BLaER1 treated with 17β-estradiol and CSF1 and Interleukin-3, amounts not matched to agents 10 nM and 100 nM (cell line): Measurements from ENCODE around the gene KIAA0040.

Source experiments
- H3K27ac ChIP-seq, 11 experiments: shearing (Covaris generic); formaldehyde crosslinking; 2 replicates each; pipeline ENCODE4 v1.8.1; 2022
- H3K27me3 ChIP-seq, 11 experiments: shearing (Covaris generic); formaldehyde crosslinking; 2 replicates each; pipeline ENCODE4 v1.8.1; 2022
- H3K36me3 ChIP-seq, 11 experiments: shearing (Covaris generic); formaldehyde crosslinking; 2 replicates each; pipeline ENCODE4 v1.8.1; 2022
- H3K4me1 ChIP-seq, 10 experiments: shearing (Covaris generic); formaldehyde crosslinking; 2 replicates each; pipeline ENCODE4 v1.8.1; 2022
- H3K4me2 ChIP-seq, 11 experiments: shearing (Covaris generic); formaldehyde crosslinking; 2 replicates each; pipeline ENCODE4 v1.8.1; 2022
- H3K4me3 ChIP-seq, 10 experiments: shearing (Covaris generic); formaldehyde crosslinking; 2 replicates each; pipeline ENCODE4 v1.8.1; 2022
- H3K9ac ChIP-seq, 11 experiments: shearing (Covaris generic); formaldehyde crosslinking; 2 replicates each; pipeline ENCODE4 v1.8.1; 2022
- H3K9me3 ChIP-seq, 11 experiments: shearing (Covaris generic); formaldehyde crosslinking; replicated peaks in 1 of 11; 2 replicates each; pipeline ENCODE4 v1.8.1; 2022
- H4K20me1 ChIP-seq, 11 experiments: shearing (Covaris generic); formaldehyde crosslinking; 2 replicates each; pipeline ENCODE4 v1.8.1; 2022
- Cebpa-rat ChIP-seq, 11 experiments: shearing (Covaris generic); IDR thresholded peaks; 2 replicates each; pipeline ENCODE4 v1.8.1; 2022

Gene KIAA0040

GRCh38 chr1:175207971-175208370, 15.4 kb upstream of the KIAA0040 start:
- H3K4me3 ChIP-seq, result no peak overlapping the region
- H3K27me3 ChIP-seq, result no peaks in the 10 kb centered on the region
- H3K27ac ChIP-seq, result no peak overlapping the region
- H3K36me3 ChIP-seq, result no peaks in the 10 kb centered on the region
- no peaks in the 10 kb centered on the region; a peak in 2 of 22 replicates for H3K9me3 ChIP-seq
- no peak overlapping the region for H3K9ac ChIP-seq
- peak overlapping the region in 9 of 11 experiments; percentile 39 to 95 (median 88); a peak in 18 of 22 replicates for H3K4me2 ChIP-seq
- peaks cover 13 to 68% (median 41%) of the 10 kb centered on the region in 10 experiments for H3K4me1 ChIP-seq
- TF ChIP-seq Cebpa-rat (IDR thresholded peaks at IDR 0.05), result no peak
- H4K20me1 ChIP-seq, result no peaks in the 10 kb centered on the region

GRCh38 chr1:175206687-175207086, 14.1 kb upstream of the KIAA0040 start:
- no peaks in the 10 kb centered on the region for H3K27me3 ChIP-seq
- H3K4me3 ChIP-seq, result no peak overlapping the region
- TF ChIP-seq Cebpa-rat (IDR thresholded peaks at IDR 0.05), result no peak
- no peak overlapping the region for H3K9ac ChIP-seq
- H3K36me3 ChIP-seq, result no peaks in the 10 kb centered on the region
- peak overlapping the region in 5 of 11 experiments; percentile 5 to 95 (median 21); a peak in 4 of 22 replicates for H3K4me2 ChIP-seq
- H3K4me1 ChIP-seq, result peaks cover 13 to 71% (median 43%) of the 10 kb centered on the region in 10 experiments
- H3K9me3 ChIP-seq, result no peaks in the 10 kb centered on the region; a peak in 2 of 22 replicates
- no peak overlapping the region for H3K27ac ChIP-seq
- H4K20me1 ChIP-seq, result no peaks in the 10 kb centered on the region

DNA sequence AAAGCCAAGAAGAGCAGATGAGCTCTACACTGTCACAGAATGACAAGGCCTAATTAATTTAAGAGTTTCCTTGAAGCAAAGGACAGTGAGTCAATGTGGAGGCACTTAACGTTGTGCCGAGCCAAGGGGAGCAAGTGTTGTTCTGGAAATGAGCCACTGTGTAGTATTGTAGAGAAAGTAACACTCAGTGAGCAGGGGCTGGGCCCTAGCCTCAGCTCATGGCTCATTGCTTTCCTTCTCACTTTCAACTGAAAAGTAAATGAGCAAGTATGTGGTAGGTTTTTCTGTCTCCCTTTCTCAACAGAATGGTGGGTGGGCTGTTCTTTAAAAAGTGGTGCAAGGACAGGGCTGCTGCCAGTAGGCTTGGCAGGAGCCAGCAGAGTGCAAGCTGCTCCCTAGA, 11.8 kb upstream of the KIAA0040 start:
- Histone ChIP-seq H3K4me3 (no peak overlapping the region), H3K4me1 (peaks cover 22 to 71% (median 52%) of the 10 kb centered on the region in 10 experiments), H3K9me3 (no peaks in the 10 kb centered on the region; a peak in 2 of 22 replicates), H3K36me3 (no peaks in the 10 kb centered on the region), H3K9ac (no peak overlapping the region), H3K27ac (no peak overlapping the region), H3K27me3 (no peaks in the 10 kb centered on the region), H3K4me2 (peak overlapping the region in 3 of 11 experiments; percentile 13 to 27 (median 17); a peak in 4 of 22 replicates), H4K20me1 (no peaks in the 10 kb centered on the region)
- TF ChIP-seq Cebpa-rat (IDR thresholded peaks at IDR 0.05), result no peak

- no peaks in the 10 kb centered on the region for H3K27me3 ChIP-seq
- no peak overlapping the region for H3K4me3 ChIP-seq
- TF ChIP-seq Cebpa-rat (IDR thresholded peaks at IDR 0.05), result no peak
- no peak overlapping the region for H3K27ac ChIP-seq
- peaks cover 15 to 65% (median 45%) of the 10 kb centered on the region in 10 experiments for H3K4me1 ChIP-seq
- H3K9ac ChIP-seq, result no peak overlapping the region
- H3K4me2 ChIP-seq, result no peak overlapping the region
- H3K9me3 ChIP-seq, result no peaks in the 10 kb centered on the region; a peak in 2 of 22 replicates
- no peaks in the 10 kb centered on the region for H3K36me3 ChIP-seq
- H4K20me1 ChIP-seq, result no peaks in the 10 kb centered on the region
Measured at GRCh38 chr1:175203570-175204068, 11.0 kb upstream of the KIAA0040 start.

DNA sequence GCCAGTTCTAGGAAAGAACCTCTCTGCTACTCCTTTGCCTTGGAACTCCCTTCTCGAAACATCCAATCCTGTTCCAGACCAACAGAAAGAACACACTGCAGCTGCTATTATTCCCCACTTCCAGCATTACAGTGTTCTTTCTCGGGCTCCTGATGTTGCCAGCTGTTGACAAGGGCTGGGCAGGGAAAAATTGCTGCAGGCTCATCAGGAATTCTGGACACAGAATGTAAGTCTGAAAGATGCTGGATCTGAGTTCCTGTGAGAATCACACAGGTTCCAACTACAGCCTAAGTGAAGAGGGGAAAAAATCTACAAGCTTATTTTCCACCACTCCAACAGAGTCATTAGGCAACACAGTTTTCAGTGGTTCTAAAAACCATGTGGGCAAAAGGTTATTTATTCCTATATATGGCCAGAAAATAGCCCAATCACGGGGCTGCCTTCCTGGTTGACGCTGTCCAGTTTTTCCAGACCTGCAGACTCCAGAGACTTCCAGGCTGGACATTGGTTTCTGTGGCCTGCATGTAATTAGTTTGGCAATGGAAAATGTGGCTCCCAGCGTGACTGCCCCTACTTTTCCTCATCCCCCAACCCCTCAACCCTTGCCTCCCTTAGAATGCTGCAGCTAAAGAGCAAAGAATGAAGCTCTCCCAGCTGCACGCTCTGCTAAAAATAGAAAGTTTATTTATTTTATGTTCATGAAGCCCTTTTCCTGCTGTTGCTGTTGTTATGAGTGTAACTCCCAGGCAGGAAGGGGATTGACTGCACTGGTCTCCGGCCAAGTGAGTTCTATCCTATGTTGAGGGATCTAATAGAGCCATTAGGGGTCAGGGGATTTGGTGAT, 8.3 kb upstream of the KIAA0040 start:
- Histone ChIP-seq H3K4me1 (peaks cover 32 to 68% (median 50%) of the 10 kb centered on the region in 10 experiments), H4K20me1 (no peaks in the 10 kb centered on the region), H3K4me3 (peak overlapping the region in 3 of 10 experiments; percentile 11 to 18 (median 12); a peak in 3 of 20 replicates), H3K9ac (peak overlapping the region in 6 of 11 experiments; percentile 2 to 49 (median 12); a peak in 4 of 22 replicates), H3K27me3 (no peaks in the 10 kb centered on the region), H3K36me3 (no peaks in the 10 kb centered on the region), H3K9me3 (no peaks in the 10 kb centered on the region; a peak in 2 of 22 replicates), H3K4me2 (peak overlapping the region; percentile 54 to 86 (median 78)), H3K27ac (peak overlapping the region in 6 of 11 experiments; percentile 0 to 41 (median 20); a peak in 6 of 22 replicates)
- TF ChIP-seq Cebpa-rat (IDR thresholded peaks at IDR 0.05), result no peak

DNA sequence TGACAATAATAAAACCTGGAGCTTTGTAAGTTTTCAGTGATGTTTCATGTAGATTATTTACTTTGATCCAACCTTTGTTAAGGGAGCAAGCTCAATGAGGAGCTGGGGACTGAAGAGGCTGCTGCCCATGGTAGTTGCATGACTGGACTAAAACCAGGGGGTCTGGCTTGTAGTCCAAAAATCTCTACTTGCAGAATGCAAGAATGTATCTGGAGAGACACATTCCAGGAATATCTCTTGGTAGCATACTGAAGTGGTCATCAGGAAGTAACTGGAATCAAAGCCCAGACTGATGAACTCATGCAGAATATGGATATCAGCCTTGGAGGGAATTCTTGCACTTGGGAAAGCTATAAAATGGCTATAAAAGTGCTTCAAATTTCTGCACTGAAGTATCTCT, 5.8 kb upstream of the KIAA0040 start:
- H3K4me2 ChIP-seq, result peak overlapping the region in 6 of 11 experiments; percentile 71 to 87 (median 83); a peak in 10 of 22 replicates
- no peak for TF ChIP-seq Cebpa-rat (IDR thresholded peaks at IDR 0.05)
- no peaks in the 10 kb centered on the region for H4K20me1 ChIP-seq
- H3K36me3 ChIP-seq, result no peaks in the 10 kb centered on the region
- H3K4me3 ChIP-seq, result no peak overlapping the region
- no peaks in the 10 kb centered on the region for H3K9me3 ChIP-seq
- no peak overlapping the region for H3K9ac ChIP-seq
- no peaks in the 10 kb centered on the region for H3K27me3 ChIP-seq
- peaks cover 43 to 86% (median 72%) of the 10 kb centered on the region in 10 experiments for H3K4me1 ChIP-seq
- no peak overlapping the region for H3K27ac ChIP-seq

DNA sequence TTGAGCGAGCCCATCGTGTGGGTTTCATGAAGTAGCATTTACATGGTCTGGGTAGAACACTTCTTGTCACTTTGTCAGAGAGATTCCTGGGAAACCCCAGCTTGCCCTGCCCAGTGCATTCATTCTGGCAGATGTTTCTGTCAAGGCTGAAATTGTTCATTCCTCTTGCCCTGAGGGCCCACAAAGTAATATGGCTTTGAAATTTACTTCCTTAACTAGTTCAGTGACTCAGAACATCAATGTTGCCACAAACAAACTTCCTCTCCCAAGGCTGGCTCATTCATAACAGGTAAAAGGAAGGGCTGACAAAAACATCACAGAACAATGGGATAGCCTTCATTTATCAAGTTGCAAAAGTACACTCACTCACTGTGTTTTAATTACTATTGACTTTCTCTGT, 5.0 kb upstream of the KIAA0040 start:
- TF ChIP-seq Cebpa-rat (IDR thresholded peaks at IDR 0.05), result no peak
- H3K27ac ChIP-seq, result peak overlapping the region in 8 of 11 experiments; percentile 8 to 58 (median 40); a peak in 13 of 22 replicates
- no peak overlapping the region; a peak in 1 of 20 replicates for H3K4me3 ChIP-seq
- no peaks in the 10 kb centered on the region for H3K9me3 ChIP-seq
- no peaks in the 10 kb centered on the region for H3K27me3 ChIP-seq
- H3K36me3 ChIP-seq, result no peaks in the 10 kb centered on the region
- peak overlapping the region; percentile 71 to 87 (median 82) for H3K4me2 ChIP-seq
- peaks cover 43 to 90% (median 76%) of the 10 kb centered on the region in 10 experiments for H3K4me1 ChIP-seq
- H4K20me1 ChIP-seq, result no peaks in the 10 kb centered on the region
- H3K9ac ChIP-seq, result peak overlapping the region in 2 of 11 experiments; percentile 18 to 27; a peak in 3 of 22 replicates

DNA sequence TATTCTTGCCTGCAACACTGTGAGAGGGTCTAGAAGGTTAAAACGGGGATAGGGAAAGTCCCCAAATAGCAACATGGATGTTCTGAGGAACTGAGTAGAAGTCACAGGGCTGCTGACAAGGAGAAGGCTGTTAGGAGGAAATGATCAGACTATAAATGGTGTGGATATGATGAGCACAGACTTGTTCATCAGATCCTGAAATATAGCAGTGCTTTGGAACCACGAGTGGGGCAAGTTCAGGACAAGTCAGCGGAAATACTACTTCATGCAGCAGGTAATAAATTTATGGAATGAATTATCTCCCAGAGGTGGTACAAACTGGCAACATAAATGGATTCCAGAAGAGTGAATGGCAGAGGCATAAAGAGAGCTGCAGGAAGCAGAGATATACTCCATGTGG, 3.2 kb upstream of the KIAA0040 start:
- H3K9me3 ChIP-seq, result no peaks in the 10 kb centered on the region
- H3K27me3 ChIP-seq, result no peaks in the 10 kb centered on the region
- no peak overlapping the region for H3K4me3 ChIP-seq
- peak overlapping the region; percentile 48 to 87 (median 76) for H3K4me2 ChIP-seq
- H3K27ac ChIP-seq, result no peak overlapping the region; a peak in 1 of 22 replicates
- no peaks in the 10 kb centered on the region for H3K36me3 ChIP-seq
- no peak for TF ChIP-seq Cebpa-rat (IDR thresholded peaks at IDR 0.05)
- peaks cover 44 to 82% (median 70%) of the 10 kb centered on the region in 10 experiments for H3K4me1 ChIP-seq
- no peak overlapping the region for H3K9ac ChIP-seq
- H4K20me1 ChIP-seq, result no peaks in the 10 kb centered on the region

DNA sequence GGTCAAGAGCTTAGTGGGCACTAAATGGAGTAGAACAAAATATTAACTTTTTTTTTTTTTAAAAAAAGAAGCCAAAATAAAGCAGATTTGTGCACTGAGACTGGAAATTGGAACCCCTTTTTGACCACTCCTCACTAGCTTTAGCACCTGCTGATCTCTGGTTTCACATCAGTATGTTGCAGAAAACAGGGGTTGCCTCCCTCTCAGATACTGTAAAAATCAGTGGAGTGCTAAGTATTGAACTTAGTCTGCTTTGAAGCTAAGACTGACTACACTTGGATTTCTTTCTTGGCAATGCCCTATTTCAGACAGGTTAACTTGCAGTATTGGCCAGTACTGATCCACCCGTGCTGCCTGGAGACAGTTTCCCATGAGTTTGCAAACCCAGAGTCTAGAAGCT, 2.7 kb upstream of the KIAA0040 start:
- no peak overlapping the region for H3K27ac ChIP-seq
- H3K36me3 ChIP-seq, result no peaks in the 10 kb centered on the region
- no peaks in the 10 kb centered on the region for H3K27me3 ChIP-seq
- H4K20me1 ChIP-seq, result no peaks in the 10 kb centered on the region
- H3K9ac ChIP-seq, result no peak overlapping the region
- H3K4me2 ChIP-seq, result peak overlapping the region; percentile 48 to 87 (median 76)
- no peak overlapping the region for H3K4me3 ChIP-seq
- no peaks in the 10 kb centered on the region for H3K9me3 ChIP-seq
- H3K4me1 ChIP-seq, result peaks cover 45 to 82% (median 70%) of the 10 kb centered on the region in 10 experiments
- no peak for TF ChIP-seq Cebpa-rat (IDR thresholded peaks at IDR 0.05)
